Keratinocyte (primary cell): ENCODE results near the gene MYO10.

ENCODE experiments used
- EZH2 ChIP-seq: IDR thresholded peaks from one replicate; pipeline ENCODE4 v1.6.1; 2012; ENCODE audit warnings: inconsistent platforms, mild to moderate bottlenecking, low read length, moderate library complexity
- TF ChIP-seq, protein P1 (sequence below), 3 experiments: IDR thresholded peaks in 1 of 3; conservative IDR thresholded peaks in 1 of 3; optimal IDR thresholded peaks in 1 of 3; 2 replicates in 2 of 3; 3 replicates in 1 of 3; pipeline versions ENCODE3 to v1.5.1; 2011; ENCODE audit warnings: low read length in 3 of 3, mild to moderate bottlenecking in 3 of 3, moderate library complexity in 2 of 3, control low read depth in 1 of 3, inconsistent platforms in 1 of 3; ENCODE audit not compliant: insufficient read depth in 2 of 3; ENCODE audit errors: extremely low read depth in 1 of 3

DNA sequence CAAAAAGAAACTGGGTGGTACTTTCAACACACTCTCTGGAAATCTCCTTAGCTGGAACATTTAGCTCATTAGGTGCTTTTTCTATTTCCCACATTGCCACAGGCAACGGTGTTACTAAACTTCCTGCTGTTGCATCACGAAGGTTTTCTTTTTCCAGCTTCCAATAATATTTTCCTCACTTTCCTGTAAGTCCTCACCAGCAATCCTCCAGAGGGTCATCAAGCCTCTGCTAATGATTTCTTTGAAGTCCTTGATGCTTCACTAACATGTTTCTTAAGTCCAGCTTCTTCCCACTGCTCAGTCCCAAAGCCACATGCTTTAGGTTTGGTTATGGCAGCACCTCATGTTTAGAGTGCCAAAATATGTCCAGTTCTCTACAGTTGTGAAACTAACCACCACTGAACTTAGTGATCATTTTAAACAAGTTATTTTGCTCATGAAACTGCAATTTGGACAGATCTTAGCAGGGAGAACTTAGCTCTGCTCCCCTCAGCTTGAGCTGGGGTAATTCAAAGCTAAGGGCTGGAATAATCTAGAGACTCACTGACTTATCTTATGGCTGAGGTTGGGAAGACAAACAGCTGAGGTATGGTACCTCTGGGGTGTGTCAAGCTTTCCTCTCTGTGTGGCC is 279.4 kb downstream of the MYO10 start:
- TF ChIP-seq, protein P1, sequence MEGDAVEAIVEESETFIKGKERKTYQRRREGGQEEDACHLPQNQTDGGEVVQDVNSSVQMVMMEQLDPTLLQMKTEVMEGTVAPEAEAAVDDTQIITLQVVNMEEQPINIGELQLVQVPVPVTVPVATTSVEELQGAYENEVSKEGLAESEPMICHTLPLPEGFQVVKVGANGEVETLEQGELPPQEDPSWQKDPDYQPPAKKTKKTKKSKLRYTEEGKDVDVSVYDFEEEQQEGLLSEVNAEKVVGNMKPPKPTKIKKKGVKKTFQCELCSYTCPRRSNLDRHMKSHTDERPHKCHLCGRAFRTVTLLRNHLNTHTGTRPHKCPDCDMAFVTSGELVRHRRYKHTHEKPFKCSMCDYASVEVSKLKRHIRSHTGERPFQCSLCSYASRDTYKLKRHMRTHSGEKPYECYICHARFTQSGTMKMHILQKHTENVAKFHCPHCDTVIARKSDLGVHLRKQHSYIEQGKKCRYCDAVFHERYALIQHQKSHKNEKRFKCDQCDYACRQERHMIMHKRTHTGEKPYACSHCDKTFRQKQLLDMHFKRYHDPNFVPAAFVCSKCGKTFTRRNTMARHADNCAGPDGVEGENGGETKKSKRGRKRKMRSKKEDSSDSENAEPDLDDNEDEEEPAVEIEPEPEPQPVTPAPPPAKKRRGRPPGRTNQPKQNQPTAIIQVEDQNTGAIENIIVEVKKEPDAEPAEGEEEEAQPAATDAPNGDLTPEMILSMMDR (optimal IDR thresholded peaks at IDR 0.05 in 1 of 3, IDR thresholded peaks at IDR 0.05 in 1 of 3, conservative IDR thresholded peaks at IDR 0.05 in 1 of 3; ENCODE audit: extremely low read depth in 1 of 3, insufficient read depth in 2 of 3, low read length in 3 of 3): no peak
- no peak for TF ChIP-seq EZH2
